Measurements from ENCODE around the gene CCDC106.

DNA sequence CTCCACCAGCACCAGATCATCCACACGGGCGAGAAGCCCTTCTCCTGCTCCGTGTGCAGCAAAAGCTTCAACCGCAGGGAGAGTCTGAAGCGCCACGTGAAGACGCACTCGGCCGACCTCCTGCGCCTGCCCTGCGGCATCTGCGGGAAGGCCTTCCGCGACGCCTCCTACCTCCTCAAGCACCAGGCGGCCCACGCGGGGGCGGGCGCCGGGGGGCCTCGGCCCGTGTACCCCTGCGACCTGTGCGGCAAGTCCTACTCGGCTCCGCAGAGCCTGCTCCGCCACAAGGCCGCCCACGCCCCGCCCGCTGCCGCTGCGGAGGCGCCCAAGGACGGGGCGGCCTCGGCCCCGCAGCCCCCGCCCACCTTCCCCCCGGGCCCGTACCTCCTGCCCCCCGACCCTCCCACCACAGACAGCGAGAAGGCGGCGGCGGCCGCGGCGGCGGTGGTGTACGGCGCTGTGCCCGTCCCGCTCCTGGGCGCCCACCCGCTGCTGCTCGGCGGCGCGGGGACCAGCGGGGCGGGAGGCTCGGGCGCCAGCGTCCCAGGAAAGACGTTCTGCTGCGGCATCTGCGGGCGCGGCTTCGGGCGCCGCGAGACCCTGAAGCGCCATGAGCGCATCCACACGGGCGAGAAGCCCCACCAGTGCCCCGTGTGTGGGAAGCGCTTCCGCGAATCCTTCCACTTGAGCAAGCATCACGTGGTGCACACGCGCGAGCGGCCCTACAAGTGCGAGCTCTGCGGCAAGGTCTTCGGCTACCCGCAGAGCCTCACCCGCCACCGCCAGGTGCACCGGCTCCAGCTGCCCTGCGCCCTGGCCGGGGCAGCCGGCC, 33.1 kb upstream of the CCDC106 start:
- TF ChIP-seq, protein P1, sequence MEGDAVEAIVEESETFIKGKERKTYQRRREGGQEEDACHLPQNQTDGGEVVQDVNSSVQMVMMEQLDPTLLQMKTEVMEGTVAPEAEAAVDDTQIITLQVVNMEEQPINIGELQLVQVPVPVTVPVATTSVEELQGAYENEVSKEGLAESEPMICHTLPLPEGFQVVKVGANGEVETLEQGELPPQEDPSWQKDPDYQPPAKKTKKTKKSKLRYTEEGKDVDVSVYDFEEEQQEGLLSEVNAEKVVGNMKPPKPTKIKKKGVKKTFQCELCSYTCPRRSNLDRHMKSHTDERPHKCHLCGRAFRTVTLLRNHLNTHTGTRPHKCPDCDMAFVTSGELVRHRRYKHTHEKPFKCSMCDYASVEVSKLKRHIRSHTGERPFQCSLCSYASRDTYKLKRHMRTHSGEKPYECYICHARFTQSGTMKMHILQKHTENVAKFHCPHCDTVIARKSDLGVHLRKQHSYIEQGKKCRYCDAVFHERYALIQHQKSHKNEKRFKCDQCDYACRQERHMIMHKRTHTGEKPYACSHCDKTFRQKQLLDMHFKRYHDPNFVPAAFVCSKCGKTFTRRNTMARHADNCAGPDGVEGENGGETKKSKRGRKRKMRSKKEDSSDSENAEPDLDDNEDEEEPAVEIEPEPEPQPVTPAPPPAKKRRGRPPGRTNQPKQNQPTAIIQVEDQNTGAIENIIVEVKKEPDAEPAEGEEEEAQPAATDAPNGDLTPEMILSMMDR (IDR thresholded peaks at IDR 0.05; ENCODE audit: insufficient read depth, low read depth, low read length), result no peak
- no peak for TF ChIP-seq EZH2 (IDR thresholded peaks at IDR 0.05; ENCODE audit: insufficient read depth, low read length)
